ENCODE results near the gene FAM219A. TPM values are rescaled to one million over a fixed set of nuclear protein-coding genes. Genes with fewer than 3 reads are reported as not detected.
"Not testable (repeated sequence)": the region's sequence is repeated elsewhere in the genome, so short reads cannot be mapped to it uniquely, and the experiment has no call there.

FAM219A gene
- total RNA-seq, 2 experiments from 2014 or later, result 6.5 to 12.7 TPM

GRCh38 chr9:34440017-34440416 lies 18.4 kb downstream of the FAM219A start:
- no TSS peak for BruUV-seq (replicated peaks)
- H3K9me3 ChIP-seq (ENCODE audit: low read length), result no peaks in the 10 kb centered on the region
- no peak for DNase-seq (ENCODE audit: low spot score)

GRCh38 chr9:34438465-34438864 lies 19.9 kb downstream of the FAM219A start:
- CTCF ChIA-PET (ENCODE audit: unreplicated experiment); H3K9me3 ChIP-seq (ENCODE audit: low read length); H2AFZ ChIP-seq (ENCODE audit: low read length); H3K36me3 ChIP-seq (ENCODE audit: insufficient read depth, low read length); BruUV-seq (replicated peaks); H3K4me1 ChIP-seq (ENCODE audit: insufficient read depth, low read length, poor library complexity, severe bottlenecking); H3K27ac ChIP-seq (ENCODE audit: low read depth, low read length, poor library complexity, severe bottlenecking); H3K79me2 ChIP-seq (ENCODE audit: insufficient read depth, low read depth, low read length); POLR2A ChIA-PET; intact Hi-C loops (cut with micrococcal nuclease; ENCODE audit: unreplicated experiment); H3K4me2 ChIP-seq (ENCODE audit: low read length); H3K9me2 ChIP-seq (ENCODE audit: insufficient read depth, low read length); DNase-seq (ENCODE audit: low spot score); H4K20me1 ChIP-seq (ENCODE audit: insufficient read depth, low read length); H3K4me3 ChIP-seq (ENCODE audit: low read depth, low read length, poor library complexity, severe bottlenecking): not testable (repeated sequence)

More at GRCh38 chr9:34440017-34440416, 18.4 kb downstream of the FAM219A start:
- H3K4me2 ChIP-seq (ENCODE audit: low read length), result no peak overlapping the region
- TF ChIP-seq EZH2phosphoT487 (IDR thresholded peaks at IDR 0.05; ENCODE audit: borderline replicate concordance, low read depth, low read length), result no peak
- TF ChIP-seq, protein P1, sequence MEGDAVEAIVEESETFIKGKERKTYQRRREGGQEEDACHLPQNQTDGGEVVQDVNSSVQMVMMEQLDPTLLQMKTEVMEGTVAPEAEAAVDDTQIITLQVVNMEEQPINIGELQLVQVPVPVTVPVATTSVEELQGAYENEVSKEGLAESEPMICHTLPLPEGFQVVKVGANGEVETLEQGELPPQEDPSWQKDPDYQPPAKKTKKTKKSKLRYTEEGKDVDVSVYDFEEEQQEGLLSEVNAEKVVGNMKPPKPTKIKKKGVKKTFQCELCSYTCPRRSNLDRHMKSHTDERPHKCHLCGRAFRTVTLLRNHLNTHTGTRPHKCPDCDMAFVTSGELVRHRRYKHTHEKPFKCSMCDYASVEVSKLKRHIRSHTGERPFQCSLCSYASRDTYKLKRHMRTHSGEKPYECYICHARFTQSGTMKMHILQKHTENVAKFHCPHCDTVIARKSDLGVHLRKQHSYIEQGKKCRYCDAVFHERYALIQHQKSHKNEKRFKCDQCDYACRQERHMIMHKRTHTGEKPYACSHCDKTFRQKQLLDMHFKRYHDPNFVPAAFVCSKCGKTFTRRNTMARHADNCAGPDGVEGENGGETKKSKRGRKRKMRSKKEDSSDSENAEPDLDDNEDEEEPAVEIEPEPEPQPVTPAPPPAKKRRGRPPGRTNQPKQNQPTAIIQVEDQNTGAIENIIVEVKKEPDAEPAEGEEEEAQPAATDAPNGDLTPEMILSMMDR (conservative IDR thresholded peaks at IDR 0.05; ENCODE audit: low read length), result no peak
- no peaks in the 10 kb centered on the region for H3K9me2 ChIP-seq (ENCODE audit: insufficient read depth, low read length)
- no peak overlapping the region for H3K27ac ChIP-seq (ENCODE audit: low read depth, low read length, poor library complexity, severe bottlenecking)
- H3K36me3 ChIP-seq (ENCODE audit: insufficient read depth, low read length), result no peaks in the 10 kb centered on the region
- intact Hi-C loops (cut with micrococcal nuclease; ENCODE audit: unreplicated experiment), result no loop called here
- ChIA-PET CTCF (ENCODE audit: unreplicated experiment) (no interaction called here), POLR2A (interaction anchor here (0.6 kb wide), 1 partner anchor 16 kb away, joined by 3 read pairs; no protein-coding TSS in a partner anchor)
- H4K20me1 ChIP-seq (ENCODE audit: insufficient read depth, low read length), result no peaks in the 10 kb centered on the region
- H3K4me1 ChIP-seq (ENCODE audit: insufficient read depth, low read length, poor library complexity, severe bottlenecking), result no peaks in the 10 kb centered on the region
- no peak overlapping the region for H2AFZ ChIP-seq (ENCODE audit: low read length)
- H3K4me3 ChIP-seq (ENCODE audit: low read depth, low read length, poor library complexity, severe bottlenecking), result no peak overlapping the region
- H3K79me2 ChIP-seq (ENCODE audit: insufficient read depth, low read depth, low read length), result no peaks in the 10 kb centered on the region

- POLR2A ChIA-PET; H3K4me1 ChIP-seq (ENCODE audit: insufficient read depth, low read length, poor library complexity, severe bottlenecking); H3K79me2 ChIP-seq (ENCODE audit: insufficient read depth, low read depth, low read length); BruUV-seq (replicated peaks); H3K9me2 ChIP-seq (ENCODE audit: insufficient read depth, low read length); CTCF ChIA-PET (ENCODE audit: unreplicated experiment); H2AFZ ChIP-seq (ENCODE audit: low read length); H3K4me3 ChIP-seq (ENCODE audit: low read depth, low read length, poor library complexity, severe bottlenecking); H3K27ac ChIP-seq (ENCODE audit: low read depth, low read length, poor library complexity, severe bottlenecking); H3K36me3 ChIP-seq (ENCODE audit: insufficient read depth, low read length); DNase-seq (ENCODE audit: low spot score); H3K9me3 ChIP-seq (ENCODE audit: low read length); H3K4me2 ChIP-seq (ENCODE audit: low read length); H4K20me1 ChIP-seq (ENCODE audit: insufficient read depth, low read length): not testable (repeated sequence)
- intact Hi-C loops (cut with micrococcal nuclease; ENCODE audit: unreplicated experiment), result loop anchor here (1.0 to 2.0 kb wide), 3 partner anchors 62 to 155 kb away; no protein-coding TSS in a partner anchor
These were observed 20.5 kb downstream of the FAM219A start for GRCh38 chr9:34437926-34438307.
